SK-N-SH (cell line): Measurements from ENCODE around the gene ZNF143. TPM values are rescaled to one million over a fixed set of nuclear protein-coding genes. Genes with fewer than 3 reads are reported as not detected.

Experiments
- CTCF ChIA-PET: fragments of 300-600, 350-600 bp; formaldehyde crosslinking; extraction: SDS; loops from one replicate; lab custom pipeline; 2021; lab: Yijun Ruan, JAX
- POLR2A ChIA-PET: fragments of 350-600 bp; sonication (Branson Sonifier 250); formaldehyde crosslinking; extraction: SDS; loops from one replicate; lab custom pipeline; 2020; ENCODE audit warnings: antibody characterized with exemption, inconsistent platforms; lab: Yijun Ruan, JAX
- DNase-seq: peaks from one replicate; pipeline ENCODE4 v3.0.0; 2012
- H2AFZ ChIP-seq: fragments of 200-600 bp; sonication (generic); 2 replicates; pipeline ENCODE4 v1.8.1; 2016; ENCODE audit warnings: antibody characterized with exemption, mild to moderate bottlenecking, low read depth
- H3F3A ChIP-seq: fragments of 200-600 bp; sonication (generic); replicated peaks from 2 replicates; pipeline ENCODE3; 2016; ENCODE audit warnings: antibody characterized with exemption, mild to moderate bottlenecking; ENCODE audit not compliant: insufficient read depth
- H3K27ac ChIP-seq, 2 experiments: fragments of 200-500 bp in 1 of 2; fragments of 200-600 bp in 1 of 2; sonication (Bioruptor generic) in 1 of 2; sonication (generic), shearing (Covaris generic) in 1 of 2; 2 replicates each; pipeline versions ENCODE4 v1.5.1 to v1.6.1; 2014 to 2016; ENCODE audit warnings: low read depth in 2 of 2, inconsistent platforms in 1 of 2, low read length in 1 of 2, mild to moderate bottlenecking in 1 of 2, mixed read lengths in 1 of 2
- H3K27me3 ChIP-seq: fragments of 200-600 bp; sonication (generic), shearing (Covaris generic); 2 replicates; pipeline ENCODE4 v1.6.1; 2016; ENCODE audit warnings: mixed run types; ENCODE audit not compliant: insufficient read depth
- H3K36me3 ChIP-seq, 2 experiments: fragments of 200-500 bp in 1 of 2; fragments of 200-600 bp in 1 of 2; sonication (Bioruptor generic) in 1 of 2; sonication (generic) in 1 of 2; replicated peaks in 1 of 2; 2 replicates each; pipeline versions ENCODE3 to v1.5.1; 2014 to 2016; ENCODE audit warnings: low read length in 1 of 2, mild to moderate bottlenecking in 1 of 2; ENCODE audit not compliant: insufficient read depth in 2 of 2, control insufficient read depth in 1 of 2
- H3K4me1 ChIP-seq, 2 experiments: fragments of 200-500 bp in 1 of 2; fragments of 200-600 bp in 1 of 2; sonication (Bioruptor generic) in 1 of 2; sonication (generic), shearing (Covaris generic) in 1 of 2; 2 replicates each; pipeline versions ENCODE4 v1.5.1 to v1.6.1; 2014 to 2016; ENCODE audit warnings: low read depth in 1 of 2, low read length in 1 of 2, mixed run types in 1 of 2; ENCODE audit not compliant: insufficient read depth in 2 of 2, control insufficient read depth in 1 of 2
- H3K4me2 ChIP-seq: fragments of 200-600 bp; sonication (generic), shearing (Covaris generic); 2 replicates; pipeline ENCODE4 v1.6.1; 2017; ENCODE audit warnings: mixed run types
- H3K4me3 ChIP-seq, 2 experiments: fragments of 200-500 bp in 1 of 2; fragments of 200-600 bp in 1 of 2; sonication (Bioruptor generic) in 1 of 2; sonication (generic), shearing (Covaris generic) in 1 of 2; 2 replicates each; pipeline versions ENCODE4 v1.5.1 to v1.8.1; 2014 to 2016; ENCODE audit warnings: low read depth in 2 of 2, inconsistent platforms in 1 of 2, low read length in 1 of 2, mild to moderate bottlenecking in 1 of 2, mixed read lengths in 1 of 2, moderate library complexity in 1 of 2
- H3K79me2 ChIP-seq: fragments of 200-600 bp; sonication (generic); 2 replicates; pipeline ENCODE4 v1.8.1; 2017; ENCODE audit warnings: mild to moderate bottlenecking; ENCODE audit not compliant: insufficient read depth
- H3K9ac ChIP-seq: fragments of 200-600 bp; sonication (generic); 2 replicates; pipeline ENCODE4 v1.6.1; 2017; ENCODE audit warnings: mixed run types
- H3K9me2 ChIP-seq: fragments of 200-600 bp; sonication (generic); 2 replicates; pipeline ENCODE4 v1.6.1; 2017; ENCODE audit warnings: mixed run types
- H3K9me3 ChIP-seq: fragments of 200-600 bp; sonication (generic); 2 replicates; pipeline ENCODE4 v1.6.1; 2017; ENCODE audit warnings: mixed run types, mild to moderate bottlenecking, moderate library complexity
- H4K20me1 ChIP-seq: fragments of 200-600 bp; sonication (generic); 2 replicates; pipeline ENCODE4 v1.6.1; 2017; ENCODE audit warnings: mild to moderate bottlenecking, mixed run types; ENCODE audit not compliant: insufficient read depth
- EP300 ChIP-seq, 2 experiments: IDR thresholded peaks; 2 replicates each; pipeline versions ENCODE4 v1.4.0 to v1.6.1; 2012; ENCODE audit warnings: borderline replicate concordance in 1 of 2, low read depth in 1 of 2, low read length in 1 of 2
- FOXJ3 ChIP-seq: sonication (generic); formaldehyde crosslinking; IDR thresholded peaks from 2 replicates; pipeline ENCODE4 v1.5.1; 2020; ENCODE audit warnings: mild to moderate bottlenecking, missing genetic modification reagents
- GATA2 ChIP-seq: sonication (generic); formaldehyde crosslinking; IDR thresholded peaks from 2 replicates; pipeline ENCODE4 v1.5.0; 2020; ENCODE audit warnings: mild to moderate bottlenecking, missing genetic modification reagents
- NRF1 ChIP-seq: IDR thresholded peaks from 2 replicates; pipeline ENCODE4 v1.6.1; 2012; ENCODE audit warnings: low read depth, mild to moderate bottlenecking, low read length
- POLR2AphosphoS5 ChIP-seq: IDR thresholded peaks from 2 replicates; pipeline ENCODE4 v1.6.1; 2012; ENCODE audit warnings: low read depth, low read length
- RAD21 ChIP-seq: IDR thresholded peaks from 2 replicates; pipeline ENCODE4 v1.6.1; 2012; ENCODE audit warnings: mild to moderate bottlenecking, low read length
- RXRA ChIP-seq: IDR thresholded peaks from 2 replicates; pipeline ENCODE4 v1.4.0; 2012; ENCODE audit warnings: low read depth, mild to moderate bottlenecking, borderline replicate concordance
- SMC3 ChIP-seq: IDR thresholded peaks from 2 replicates; pipeline ENCODE4 v1.6.1; 2012; ENCODE audit warnings: low read depth, low read length, improper control_type of control experiment
- WGBS: methylation state at CpG from one replicate; pipeline ENCODE4 v1.1.6; 2017; ENCODE audit warnings: low lambda C conversion rate; 5-methylcytosine and 5-hydroxymethylcytosine counted together
- polyA plus RNA-seq, 3 experiments: library from polyadenylated mRNA; depleted of rRNA; stranded (reverse); fragments of >200 nt; gene quantifications; 2 replicates each; pipeline ENCODE4 v1.2.3, GENCODE V29; 2012
- TF ChIP-seq, protein P1 (sequence below): fragments of 200-600 bp; sonication (generic); IDR thresholded peaks from 2 replicates; pipeline ENCODE4 v1.6.1; 2017; ENCODE audit warnings: antibody characterized with exemption, mild to moderate bottlenecking, moderate library complexity
- TF ChIP-seq, protein P2 (sequence below): fragments of 150-350 bp; IDR thresholded peaks from 2 replicates; pipeline ENCODE4 v1.6.1; 2016; ENCODE audit warnings: mild to moderate bottlenecking, low read depth, low read length
- TF ChIP-seq, protein P3 (sequence below): IDR thresholded peaks from 2 replicates; pipeline ENCODE4 v1.4.0; 2012; ENCODE audit warnings: low read depth

ZNF143 gene
- polyA plus RNA-seq, 1 of the 3 experiments (the other 2 are of a cell fraction): 11.3 TPM

DNA sequence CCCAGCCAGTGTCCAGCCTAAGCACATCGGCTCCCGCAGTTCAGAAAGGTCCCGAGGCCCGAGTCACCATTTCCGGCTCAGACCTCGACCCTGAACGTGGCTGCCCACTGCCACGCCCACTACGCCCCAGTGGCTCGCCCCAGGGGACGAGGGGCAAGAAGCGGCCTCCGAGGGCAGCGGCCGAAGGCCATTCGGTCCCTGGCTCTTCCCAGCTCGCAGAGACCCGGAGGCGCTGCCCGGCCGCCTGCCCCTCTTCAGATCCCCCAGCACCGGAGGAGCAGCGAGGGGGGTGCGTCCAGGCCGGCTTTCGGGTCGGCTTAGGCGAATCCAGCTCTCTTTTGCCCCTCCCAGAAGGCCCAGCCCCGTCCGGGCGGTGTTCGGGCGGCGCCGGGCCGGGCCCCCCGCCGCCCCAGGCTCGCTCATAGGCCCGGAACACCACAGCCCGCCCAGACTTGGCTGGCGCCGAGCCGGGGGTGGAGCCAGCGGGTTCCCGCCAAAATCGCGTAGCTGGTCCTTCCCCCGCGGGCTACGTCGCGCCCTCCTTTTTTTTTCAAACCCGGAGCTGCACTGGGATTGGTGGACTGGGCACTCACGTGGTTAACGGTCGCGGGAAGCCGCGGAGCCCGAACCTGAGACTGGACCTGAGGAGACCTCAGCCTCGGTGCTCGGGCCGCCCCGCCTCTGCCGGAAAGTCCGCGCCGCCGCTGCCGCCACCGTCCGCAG lies 112.4 kb downstream of the ZNF143 start, which contains the start of gene WEE1 (continued):
- TF ChIP-seq RAD21 (no peak), RXRA (no peak), SMC3 (no peak), NRF1 (peak; percentile 31; the same call in 1 of the 2 replicates), EP300 (IDR thresholded peaks at IDR 0.05; ENCODE audit: borderline replicate concordance in 1 of 2, low read depth in 1 of 2, low read length in 1 of 2) (peak; percentile 26 to 30; a peak in 1 of 4 replicates), FOXJ3 (CRISPR knock-in tag) (peak; percentile 48; the same call in 1 of the 2 replicates), GATA2 (CRISPR knock-in tag) (no peak)
- TF ChIP-seq, protein P1, sequence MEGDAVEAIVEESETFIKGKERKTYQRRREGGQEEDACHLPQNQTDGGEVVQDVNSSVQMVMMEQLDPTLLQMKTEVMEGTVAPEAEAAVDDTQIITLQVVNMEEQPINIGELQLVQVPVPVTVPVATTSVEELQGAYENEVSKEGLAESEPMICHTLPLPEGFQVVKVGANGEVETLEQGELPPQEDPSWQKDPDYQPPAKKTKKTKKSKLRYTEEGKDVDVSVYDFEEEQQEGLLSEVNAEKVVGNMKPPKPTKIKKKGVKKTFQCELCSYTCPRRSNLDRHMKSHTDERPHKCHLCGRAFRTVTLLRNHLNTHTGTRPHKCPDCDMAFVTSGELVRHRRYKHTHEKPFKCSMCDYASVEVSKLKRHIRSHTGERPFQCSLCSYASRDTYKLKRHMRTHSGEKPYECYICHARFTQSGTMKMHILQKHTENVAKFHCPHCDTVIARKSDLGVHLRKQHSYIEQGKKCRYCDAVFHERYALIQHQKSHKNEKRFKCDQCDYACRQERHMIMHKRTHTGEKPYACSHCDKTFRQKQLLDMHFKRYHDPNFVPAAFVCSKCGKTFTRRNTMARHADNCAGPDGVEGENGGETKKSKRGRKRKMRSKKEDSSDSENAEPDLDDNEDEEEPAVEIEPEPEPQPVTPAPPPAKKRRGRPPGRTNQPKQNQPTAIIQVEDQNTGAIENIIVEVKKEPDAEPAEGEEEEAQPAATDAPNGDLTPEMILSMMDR: no peak
- TF ChIP-seq, protein P2, sequence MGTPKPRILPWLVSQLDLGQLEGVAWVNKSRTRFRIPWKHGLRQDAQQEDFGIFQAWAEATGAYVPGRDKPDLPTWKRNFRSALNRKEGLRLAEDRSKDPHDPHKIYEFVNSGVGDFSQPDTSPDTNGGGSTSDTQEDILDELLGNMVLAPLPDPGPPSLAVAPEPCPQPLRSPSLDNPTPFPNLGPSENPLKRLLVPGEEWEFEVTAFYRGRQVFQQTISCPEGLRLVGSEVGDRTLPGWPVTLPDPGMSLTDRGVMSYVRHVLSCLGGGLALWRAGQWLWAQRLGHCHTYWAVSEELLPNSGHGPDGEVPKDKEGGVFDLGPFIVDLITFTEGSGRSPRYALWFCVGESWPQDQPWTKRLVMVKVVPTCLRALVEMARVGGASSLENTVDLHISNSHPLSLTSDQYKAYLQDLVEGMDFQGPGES: no peak

DNA sequence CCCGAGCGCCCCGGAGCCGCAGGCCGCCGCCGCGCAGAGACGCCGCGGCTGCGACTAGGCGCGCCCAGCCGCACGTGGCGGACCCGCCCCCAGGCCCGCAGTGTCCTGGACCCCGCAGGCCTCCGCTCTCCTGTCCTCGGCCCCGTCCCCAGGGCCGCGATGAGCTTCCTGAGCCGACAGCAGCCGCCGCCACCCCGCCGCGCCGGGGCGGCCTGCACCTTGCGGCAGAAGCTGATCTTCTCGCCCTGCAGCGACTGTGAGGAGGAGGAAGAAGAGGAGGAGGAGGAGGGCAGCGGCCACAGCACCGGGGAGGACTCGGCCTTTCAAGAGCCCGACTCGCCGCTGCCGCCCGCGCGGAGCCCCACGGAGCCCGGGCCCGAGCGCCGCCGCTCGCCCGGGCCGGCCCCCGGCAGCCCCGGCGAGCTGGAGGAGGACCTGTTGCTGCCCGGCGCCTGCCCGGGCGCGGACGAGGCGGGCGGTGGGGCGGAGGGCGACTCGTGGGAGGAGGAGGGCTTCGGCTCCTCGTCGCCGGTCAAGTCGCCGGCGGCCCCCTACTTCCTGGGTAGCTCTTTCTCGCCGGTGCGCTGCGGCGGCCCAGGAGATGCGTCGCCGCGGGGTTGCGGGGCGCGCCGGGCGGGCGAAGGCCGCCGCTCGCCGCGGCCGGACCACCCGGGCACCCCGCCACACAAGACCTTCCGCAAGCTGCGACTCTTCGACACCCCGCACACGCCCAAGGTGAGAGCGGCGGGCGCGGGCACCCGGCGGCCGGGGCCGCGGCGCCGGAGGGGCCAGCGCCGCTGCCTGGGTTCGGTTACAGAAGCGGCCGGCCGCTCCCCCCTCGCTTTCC lies 113.2 kb downstream of the ZNF143 start:
- Histone ChIP-seq H3K27ac (peak overlapping the region; percentile 92 to 99), H3K27me3 (no peaks in the 10 kb centered on the region), H3K9me2 (no peaks in the 10 kb centered on the region), H4K20me1 (peaks cover 5% of the 10 kb centered on the region; the same call in 1 of the 2 replicates), H3K36me3 (peaks cover 25 to 28% of the 10 kb centered on the region in 2 experiments), H3F3A (peaks cover 14% of the 10 kb centered on the region), H3K79me2 (peaks cover 59% of the 10 kb centered on the region), H3K4me1 (peaks cover 12 to 15% of the 10 kb centered on the region in 2 experiments), H3K4me2 (peak overlapping the region; percentile 90), H3K9me3 (no peaks in the 10 kb centered on the region), H2AFZ (no peak overlapping the region), H3K9ac (peak overlapping the region; percentile 98), H3K4me3 (peak overlapping the region; percentile 70 to 89)
- DNase-seq: peak; percentile 66
- 0% methylated on average over 8 of the region's 122 CpGs for WGBS
- TF ChIP-seq POLR2AphosphoS5: 0 out of 2 replicates have a peak, but pooled peaks have one; percentile 2
- TF ChIP-seq NRF1: no peak
- TF ChIP-seq, protein P3, sequence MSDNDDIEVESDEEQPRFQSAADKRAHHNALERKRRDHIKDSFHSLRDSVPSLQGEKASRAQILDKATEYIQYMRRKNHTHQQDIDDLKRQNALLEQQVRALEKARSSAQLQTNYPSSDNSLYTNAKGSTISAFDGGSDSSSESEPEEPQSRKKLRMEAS: peak; percentile 13; the same call in 1 of the 2 replicates
- POLR2A ChIA-PET: interaction anchor here (0.6 to 1.9 kb wide), 8 partner anchors 22 to 734 kb away, joined by 3 to 15 read pairs (median 3); partner anchors contain the start of gene ZNF143
- CTCF ChIA-PET: interaction anchor here (0.6 to 1.5 kb wide), 7 partner anchors 10 to 182 kb away, joined by 3 to 5 read pairs (median 3); no protein-coding TSS in a partner anchor
